Colonic mucosa (tissue), 4 donors: ENCODE data around the gene MTURN. TPM values are rescaled to one million over a fixed set of nuclear protein-coding genes. Genes with fewer than 3 reads are reported as not detected.

Experiments used
- DNase-seq: peaks from one replicate; pipeline ENCODE4 v3.0.0-alpha.2; 2020
- H3K27ac ChIP-seq: fragments of 200-600 bp; one replicate; pipeline ENCODE4 v1.8.0; 2021
- H3K27me3 ChIP-seq: fragments of 200-600 bp; one replicate; pipeline ENCODE4 v1.8.0; 2021
- H3K36me3 ChIP-seq: fragments of 200-600 bp; one replicate; pipeline ENCODE4 v1.8.0; 2021
- H3K4me1 ChIP-seq: fragments of 200-600 bp; one replicate; pipeline ENCODE4 v1.8.0; 2021; ENCODE audit warnings: mild to moderate bottlenecking
- H3K4me3 ChIP-seq: fragments of 200-600 bp; one replicate; pipeline ENCODE4 v1.8.0; 2021
- H3K9ac ChIP-seq, 2 donors: one replicate each; pipeline ENCODE4 v1.7.0; 2013; ENCODE audit warnings: control low read depth in 2 of 2, low read depth in 2 of 2, low read length in 2 of 2
- H3K9me3 ChIP-seq: fragments of 200-600 bp; one replicate; pipeline ENCODE4 v1.8.0; 2021
- intact Hi-C: fragments of 100-400 bp; cut with DNase I; formaldehyde crosslinking; loops from one replicate; pipeline ENCODE4 v1.14.1; 2022
- total RNA-seq, 2 donors: library from RNA; stranded (reverse); fragmentation: NEBNext Ultra II Directional in 1 of 2; extraction: Animal tissue kit (Norgen Biotek cat#: 25700) in 1 of 2; gene quantifications; one replicate each; pipeline ENCODE4 v1.2.1, GENCODE V29; 2021
- TF ChIP-seq, protein P1 (sequence below): fragments of 200-600 bp; IDR thresholded peaks from one replicate; pipeline ENCODE4 v1.8.0; 2022; ENCODE audit warnings: antibody characterized with exemption, mild to moderate bottlenecking
- donor health status: healthy.
- donor health status: DM: no; HTN: no; CAD: no.
- donor health status: DM: no; HTN: no; CAD: no.

The MTURN gene
- total RNA-seq, 2 donors from 2014 or later, result 8.0 to 10.8 TPM

GRCh38 chr7:30136743-30137485 lies 2.1 kb downstream of the MTURN start:
- Histone ChIP-seq H3K9ac (no peak overlapping the region), H3K4me3 (peak overlapping the region; percentile 85), H3K27ac (no peak overlapping the region), H3K9me3 (no peaks in the 10 kb centered on the region), H3K36me3 (no peaks in the 10 kb centered on the region), H3K4me1 (no peaks in the 10 kb centered on the region), H3K27me3 (no peaks in the 10 kb centered on the region)
- TF ChIP-seq, protein P1, sequence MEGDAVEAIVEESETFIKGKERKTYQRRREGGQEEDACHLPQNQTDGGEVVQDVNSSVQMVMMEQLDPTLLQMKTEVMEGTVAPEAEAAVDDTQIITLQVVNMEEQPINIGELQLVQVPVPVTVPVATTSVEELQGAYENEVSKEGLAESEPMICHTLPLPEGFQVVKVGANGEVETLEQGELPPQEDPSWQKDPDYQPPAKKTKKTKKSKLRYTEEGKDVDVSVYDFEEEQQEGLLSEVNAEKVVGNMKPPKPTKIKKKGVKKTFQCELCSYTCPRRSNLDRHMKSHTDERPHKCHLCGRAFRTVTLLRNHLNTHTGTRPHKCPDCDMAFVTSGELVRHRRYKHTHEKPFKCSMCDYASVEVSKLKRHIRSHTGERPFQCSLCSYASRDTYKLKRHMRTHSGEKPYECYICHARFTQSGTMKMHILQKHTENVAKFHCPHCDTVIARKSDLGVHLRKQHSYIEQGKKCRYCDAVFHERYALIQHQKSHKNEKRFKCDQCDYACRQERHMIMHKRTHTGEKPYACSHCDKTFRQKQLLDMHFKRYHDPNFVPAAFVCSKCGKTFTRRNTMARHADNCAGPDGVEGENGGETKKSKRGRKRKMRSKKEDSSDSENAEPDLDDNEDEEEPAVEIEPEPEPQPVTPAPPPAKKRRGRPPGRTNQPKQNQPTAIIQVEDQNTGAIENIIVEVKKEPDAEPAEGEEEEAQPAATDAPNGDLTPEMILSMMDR, result no peak
- DNase-seq, result no peak
- intact Hi-C loops, result no loop called here

GRCh38 chr7:30139836-30140384 lies 5.1 kb downstream of the MTURN start:
- intact Hi-C loops, result no loop called here
- Histone ChIP-seq H3K27ac (no peak overlapping the region), H3K27me3 (no peaks in the 10 kb centered on the region), H3K4me1 (peaks cover 8% of the 10 kb centered on the region), H3K9ac (no peak overlapping the region), H3K36me3 (no peaks in the 10 kb centered on the region), H3K4me3 (no peak overlapping the region), H3K9me3 (no peaks in the 10 kb centered on the region)
- DNase-seq, result no peak
- TF ChIP-seq, protein P1, result no peak

DNA sequence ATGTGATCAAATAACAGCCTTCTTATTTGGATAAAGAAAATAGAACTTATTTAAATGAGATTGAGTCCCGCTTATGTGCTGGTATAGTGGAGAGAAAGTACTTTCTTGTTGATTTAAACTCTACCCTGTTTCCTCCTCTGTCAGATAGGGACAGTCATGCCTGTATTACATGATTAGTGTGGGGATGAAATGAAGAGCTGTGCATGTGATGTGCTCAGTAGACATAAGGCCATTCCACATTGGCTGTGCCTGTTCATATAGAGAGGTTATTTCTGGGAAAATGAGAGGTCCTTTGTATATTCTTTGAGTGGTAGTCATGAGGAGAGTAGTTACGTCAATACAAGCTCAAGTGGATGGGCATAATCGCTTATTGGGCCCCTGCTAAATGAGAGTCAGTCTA lies 5.7 kb downstream of the MTURN start:
- no peak for DNase-seq
- intact Hi-C loops, result no loop called here
- peaks cover 8% of the 10 kb centered on the region for H3K4me1 ChIP-seq
- no peaks in the 10 kb centered on the region for H3K27me3 ChIP-seq
- H3K9ac ChIP-seq, result no peak overlapping the region
- no peak overlapping the region for H3K27ac ChIP-seq
- no peak overlapping the region for H3K4me3 ChIP-seq
- no peaks in the 10 kb centered on the region for H3K9me3 ChIP-seq
- no peaks in the 10 kb centered on the region for H3K36me3 ChIP-seq
- TF ChIP-seq, protein P1, result no peak

DNA sequence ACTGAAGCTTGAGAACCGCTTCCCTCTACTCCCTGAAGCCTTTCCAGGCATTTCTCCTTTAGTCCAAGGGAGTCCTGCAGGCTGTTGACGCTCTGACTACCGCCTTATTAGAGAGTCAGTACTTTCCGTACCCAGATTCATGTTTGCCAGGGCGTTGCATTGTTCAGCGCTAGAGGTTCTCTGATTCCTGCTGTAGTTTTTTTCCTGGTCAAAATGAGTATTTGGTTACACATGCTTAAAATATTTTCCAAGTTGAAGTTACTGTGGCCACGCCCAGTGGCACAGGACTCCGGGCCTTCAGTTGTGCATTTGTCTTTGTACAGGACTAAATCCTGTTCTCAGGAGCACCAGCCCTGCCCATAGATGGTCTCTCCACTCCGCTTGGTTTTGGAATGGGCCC lies 7.9 kb downstream of the MTURN start:
- TF ChIP-seq, protein P1, result no peak
- no peaks in the 10 kb centered on the region for H3K36me3 ChIP-seq
- intact Hi-C loops, result no loop called here
- no peaks in the 10 kb centered on the region for H3K9me3 ChIP-seq
- H3K4me3 ChIP-seq, result no peak overlapping the region
- H3K9ac ChIP-seq, result no peak overlapping the region
- peak overlapping the region; percentile 11 for H3K27ac ChIP-seq
- H3K27me3 ChIP-seq, result no peaks in the 10 kb centered on the region
- H3K4me1 ChIP-seq, result peaks cover 8% of the 10 kb centered on the region
- peak; percentile 60 for DNase-seq

DNA sequence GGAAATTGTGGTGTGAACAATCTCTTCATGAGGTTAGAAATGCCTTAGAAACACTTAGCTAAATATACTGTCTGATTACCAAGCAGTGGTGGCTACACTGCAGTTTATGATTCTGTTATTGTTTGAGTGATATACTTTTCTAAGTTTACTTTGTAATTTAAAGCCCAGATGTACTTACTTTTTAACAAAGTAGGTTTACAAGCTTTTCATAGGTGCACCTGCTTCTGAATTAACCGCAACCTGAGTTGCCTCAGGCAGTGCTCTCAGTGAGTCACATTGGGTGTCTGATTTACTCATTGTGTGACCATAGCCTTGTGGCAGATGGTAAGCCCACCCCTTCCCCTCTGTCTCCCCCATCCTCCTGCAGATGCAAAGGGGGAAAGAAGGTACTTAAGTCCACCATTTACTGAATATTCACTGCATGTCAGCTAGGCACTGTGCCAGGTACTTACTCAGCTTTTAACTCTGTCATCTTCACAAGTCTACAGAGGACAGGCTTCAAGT lies 9.0 kb downstream of the MTURN start:
- Histone ChIP-seq H3K4me1 (peaks cover 8% of the 10 kb centered on the region), H3K27me3 (no peaks in the 10 kb centered on the region), H3K9me3 (no peaks in the 10 kb centered on the region), H3K4me3 (no peak overlapping the region), H3K36me3 (no peaks in the 10 kb centered on the region), H3K9ac (no peak overlapping the region), H3K27ac (no peak overlapping the region)
- TF ChIP-seq, protein P1, result no peak
- intact Hi-C loops, result no loop called here
- no peak for DNase-seq
